C4-2B (cell line): ENCODE results near the gene GLA.

Experiments used
- CTCF ChIP-seq: fragments of 450-650 bp; conservative IDR thresholded peaks from 2 replicates; pipeline ENCODE4 v1.5.1; 2017; ENCODE audit warnings: mild to moderate bottlenecking
- ZFX ChIP-seq: fragments of 450-650 bp; IDR thresholded peaks from 2 replicates; pipeline ENCODE4 v1.6.1; 2017

DNA sequence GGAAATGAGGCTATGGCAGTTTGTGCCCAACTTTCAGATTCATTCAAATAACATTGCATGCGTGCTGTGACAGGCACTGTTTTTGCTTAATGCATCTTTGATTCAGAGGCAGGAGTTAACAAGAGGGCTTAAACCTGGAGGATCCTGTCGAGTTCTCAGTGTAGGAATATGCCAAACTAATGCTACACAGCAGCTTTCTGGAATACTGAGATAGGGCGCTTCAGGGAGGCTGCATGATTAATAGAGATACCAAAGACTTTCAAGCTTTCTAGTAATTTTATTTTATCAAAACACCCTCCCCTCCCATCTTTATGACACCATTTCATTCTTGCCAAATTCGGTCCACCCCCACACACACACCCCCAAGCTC is 58.5 kb downstream of the GLA start:
- no peak for TF ChIP-seq CTCF
- no peak for TF ChIP-seq ZFX
